Ovary (tissue), 3 donors: ENCODE measurements around the gene EPB41L4B.

Experiments used
- CTCF ChIP-seq, 3 donors: fragments of 450-650 bp in 2 of 3; fragments of 200-600 bp in 1 of 3; IDR thresholded peaks; one replicate each; pipeline versions ENCODE4 v1.5.1 to v1.8.0; 2016 to 2022; ENCODE audit warnings: antibody characterized with exemption in 3 of 3, mild to moderate bottlenecking in 1 of 3
- POLR2A ChIP-seq: fragments of 450-650 bp; IDR thresholded peaks from one replicate; pipeline ENCODE4 v1.6.1; 2017; ENCODE audit warnings: antibody characterized with exemption, mild to moderate bottlenecking, moderate library complexity
- donor health status: DM: no; HTN: no; CAD: no.

GRCh38 chr9:109255394-109255793 lies 65.5 kb downstream of the EPB41L4B start:
- TF ChIP-seq CTCF (IDR thresholded peaks at IDR 0.05) (no peak), POLR2A (no peak)
